ENCODE results near the gene ATP12A.
A peak's percentile ranks its signal among the peaks of the same experiment; 100 is the strongest.

The ATP12A gene

GRCh38 chr13:24670174-24670573 is 10.0 kb upstream of the ATP12A start:
- H3K4me3 ChIP-seq (ENCODE audit: low read depth, low read length) = no peak overlapping the region
- no peak for TF ChIP-seq CTCF (conservative IDR thresholded peaks at IDR 0.05; ENCODE audit: low read depth, low read length)

GRCh38 chr13:24670961-24671381 is 9.2 kb upstream of the ATP12A start:
- no peak overlapping the region for H3K4me3 ChIP-seq (ENCODE audit: low read depth, low read length)
- peak; percentile 33 for TF ChIP-seq CTCF (conservative IDR thresholded peaks at IDR 0.05; ENCODE audit: low read depth, low read length)
- peak; percentile 20 for DNase-seq (ENCODE audit: low read depth)

More at GRCh38 chr13:24670174-24670573, 10.0 kb upstream of the ATP12A start:
- no peak for DNase-seq (ENCODE audit: low read depth)

DNA sequence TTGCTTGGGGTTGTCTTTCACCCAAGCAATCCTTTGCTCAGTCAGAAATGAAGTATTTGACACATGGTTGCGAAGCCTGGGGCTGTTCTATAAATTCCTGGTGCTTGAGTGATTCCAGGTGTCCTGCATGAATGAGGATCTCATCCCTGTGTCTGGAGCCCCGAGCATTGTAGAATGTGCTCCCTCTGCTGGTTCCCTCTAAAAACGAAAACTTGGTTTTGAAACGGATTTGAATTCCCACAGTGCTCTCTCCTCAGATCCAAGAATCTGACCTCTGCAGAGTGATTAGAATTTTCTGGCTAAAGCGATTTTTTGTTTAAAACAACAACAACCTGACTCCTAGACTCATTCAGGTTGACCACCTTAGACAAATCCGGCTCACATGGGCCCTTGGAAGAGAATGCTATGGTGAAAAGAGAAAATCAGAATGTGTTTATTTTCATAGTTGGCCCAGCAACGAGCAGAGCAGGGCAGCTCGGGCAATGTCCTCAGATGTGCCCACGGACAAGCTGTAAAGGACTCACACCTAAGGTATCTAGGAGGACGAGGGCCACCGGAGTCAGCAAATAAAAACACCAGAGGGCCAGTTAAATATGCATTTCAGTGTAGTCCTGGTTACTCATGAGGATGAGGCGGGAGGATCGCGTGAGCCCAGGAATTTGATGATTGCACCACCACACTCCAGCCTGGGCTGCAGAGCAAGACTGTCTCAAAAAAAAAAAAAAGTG is 8.7 kb upstream of the ATP12A start:
- DNase-seq (ENCODE audit: low read depth) = peak; percentile 92
- peak overlapping the region; percentile 44 for H3K4me3 ChIP-seq (ENCODE audit: low read depth, low read length)
- peak; percentile 85 for TF ChIP-seq CTCF (conservative IDR thresholded peaks at IDR 0.05; ENCODE audit: low read depth, low read length)

GRCh38 chr13:24672141-24673132 is 7.8 kb upstream of the ATP12A start:
- no peak overlapping the region for H3K4me3 ChIP-seq (ENCODE audit: low read depth, low read length)
- TF ChIP-seq CTCF (conservative IDR thresholded peaks at IDR 0.05; ENCODE audit: low read depth, low read length) = no peak
- DNase-seq (ENCODE audit: low read depth) = no peak

GRCh38 chr13:24675806-24676570 is 4.2 kb upstream of the ATP12A start:
- no peak for DNase-seq (ENCODE audit: low read depth)
- no peak for TF ChIP-seq CTCF (conservative IDR thresholded peaks at IDR 0.05; ENCODE audit: low read depth, low read length)
- no peak overlapping the region for H3K4me3 ChIP-seq (ENCODE audit: low read depth, low read length)

- no peak overlapping the region for H3K4me3 ChIP-seq (ENCODE audit: low read depth, low read length)
- TF ChIP-seq CTCF (conservative IDR thresholded peaks at IDR 0.05; ENCODE audit: low read depth, low read length) = no peak
- DNase-seq (ENCODE audit: low read depth) = no peak
These were observed 2.1 kb upstream of the ATP12A start for GRCh38 chr13:24678151-24678550.
